ENCODE data around the gene CCDC177. TPM values are rescaled to one million over a fixed set of nuclear protein-coding genes. Genes with fewer than 3 reads are reported as not detected.

Gene CCDC177
- total RNA-seq, 4 donors from 2014 or later = 0.13 to 0.34 TPM; not detected in 2

- no peak overlapping the region for H3K27ac ChIP-seq
- WGBS = 87% methylated on average over 4 of the region's 4 CpGs
These were observed 8.2 kb upstream of the CCDC177 start for GRCh38 chr14:69582829-69583228.

GRCh38 chr14:69582212-69582611, 7.5 kb upstream of the CCDC177 start:
- H3K9me3 ChIP-seq = no peaks in the 10 kb centered on the region
- no peak overlapping the region for H3K4me3 ChIP-seq
- TF ChIP-seq POLR2AphosphoS5 (IDR thresholded peaks at IDR 0.05) (no peak), EP300 (IDR thresholded peaks at IDR 0.05) (no peak), CTCF (IDR thresholded peaks at IDR 0.05) (no peak), POLR2A (IDR thresholded peaks at IDR 0.05) (no peak)
- H3K27me3 ChIP-seq = peaks cover under 1% of the 10 kb centered on the region
- 90% methylated on average over 1 of the region's 1 CpG for WGBS
- no peak for DNase-seq (ENCODE audit: low spot score in 2 of 2)
- H3K4me1 ChIP-seq = peaks cover 6% of the 10 kb centered on the region
- H3K36me3 ChIP-seq = no peaks in the 10 kb centered on the region
- H3K27ac ChIP-seq = no peak overlapping the region

More at GRCh38 chr14:69582829-69583228, 8.2 kb upstream of the CCDC177 start:
- no peak for TF ChIP-seq POLR2A (IDR thresholded peaks at IDR 0.05)
- Histone ChIP-seq H3K4me3 (no peak overlapping the region), H3K4me1 (peaks cover 6% of the 10 kb centered on the region), H3K27me3 (no peaks in the 10 kb centered on the region), H3K36me3 (no peaks in the 10 kb centered on the region), H3K9me3 (no peaks in the 10 kb centered on the region)
- DNase-seq (ENCODE audit: low spot score in 2 of 2) = no peak

- Histone ChIP-seq H3K27me3 (peaks cover 4% of the 10 kb centered on the region), H3K4me3 (no peak overlapping the region), H3K4me1 (peaks cover 3% of the 10 kb centered on the region), H3K36me3 (no peaks in the 10 kb centered on the region), H3K9me3 (no peaks in the 10 kb centered on the region), H3K27ac (no peak overlapping the region)
- 79% methylated on average over 7 of the region's 7 CpGs for WGBS
- TF ChIP-seq POLR2A (IDR thresholded peaks at IDR 0.05) (no peak), POLR2AphosphoS5 (IDR thresholded peaks at IDR 0.05) (no peak)
- DNase-seq (ENCODE audit: low spot score in 2 of 2) = no peak
These were observed 6.8 kb upstream of the CCDC177 start for GRCh38 chr14:69581316-69581935.

GRCh38 chr14:69580009-69580577, 5.4 kb upstream of the CCDC177 start:
- WGBS = 44% methylated on average over 4 of the region's 7 CpGs

GRCh38 chr14:69579476-69579875, 4.8 kb upstream of the CCDC177 start:
- H3K9me3 ChIP-seq = no peaks in the 10 kb centered on the region
- H3K27me3 ChIP-seq = peaks cover 22% of the 10 kb centered on the region
- H3K4me3 ChIP-seq = no peak overlapping the region
- no peak for DNase-seq (ENCODE audit: low spot score in 2 of 2)
- H3K4me1 ChIP-seq = peaks cover 2% of the 10 kb centered on the region
- H3K36me3 ChIP-seq = no peaks in the 10 kb centered on the region
- no peak overlapping the region for H3K27ac ChIP-seq
- WGBS = 94% methylated on average over 2 of the region's 2 CpGs
- TF ChIP-seq CTCF (IDR thresholded peaks at IDR 0.05) = no peak
- TF ChIP-seq POLR2AphosphoS5 (IDR thresholded peaks at IDR 0.05) = no peak
- TF ChIP-seq POLR2A (IDR thresholded peaks at IDR 0.05) = no peak
- no peak for TF ChIP-seq EP300 (IDR thresholded peaks at IDR 0.05)

More at GRCh38 chr14:69580009-69580577, 5.4 kb upstream of the CCDC177 start:
- Histone ChIP-seq H3K4me3 (no peak overlapping the region), H3K4me1 (no peaks in the 10 kb centered on the region), H3K27me3 (peaks cover 17% of the 10 kb centered on the region), H3K27ac (no peak overlapping the region), H3K36me3 (no peaks in the 10 kb centered on the region), H3K9me3 (no peaks in the 10 kb centered on the region)
- DNase-seq (ENCODE audit: low spot score in 2 of 2) = no peak
- TF ChIP-seq POLR2A (IDR thresholded peaks at IDR 0.05) = no peak
- no peak for TF ChIP-seq CTCF (IDR thresholded peaks at IDR 0.05)
- no peak for TF ChIP-seq EP300 (IDR thresholded peaks at IDR 0.05)

GRCh38 chr14:69574954-69575295, 254 bp upstream of the CCDC177 start:
- TF ChIP-seq EP300 (IDR thresholded peaks at IDR 0.05) (no peak), POLR2AphosphoS5 (IDR thresholded peaks at IDR 0.05) (no peak), CTCF (IDR thresholded peaks at IDR 0.05) (no peak), POLR2A (IDR thresholded peaks at IDR 0.05) (no peak)
- Histone ChIP-seq H3K27ac (no peak overlapping the region), H3K9me3 (no peaks in the 10 kb centered on the region), H3K4me1 (peaks cover 34% of the 10 kb centered on the region), H3K27me3 (peaks cover 68% of the 10 kb centered on the region), H3K4me3 (peak overlapping the region; percentile 55), H3K36me3 (no peaks in the 10 kb centered on the region)
- 43% methylated on average over 5 of the region's 5 CpGs for WGBS
- DNase-seq (ENCODE audit: low spot score in 2 of 2) = no peak

Measured in suprapubic skin (tissue), 4 donors.